Measurements from ENCODE around the gene PRRT2.
"Not testable (repeated sequence)": the region's sequence is repeated elsewhere in the genome, so short reads cannot be mapped to it uniquely, and the experiment has no call there.

The PRRT2 gene

DNA sequence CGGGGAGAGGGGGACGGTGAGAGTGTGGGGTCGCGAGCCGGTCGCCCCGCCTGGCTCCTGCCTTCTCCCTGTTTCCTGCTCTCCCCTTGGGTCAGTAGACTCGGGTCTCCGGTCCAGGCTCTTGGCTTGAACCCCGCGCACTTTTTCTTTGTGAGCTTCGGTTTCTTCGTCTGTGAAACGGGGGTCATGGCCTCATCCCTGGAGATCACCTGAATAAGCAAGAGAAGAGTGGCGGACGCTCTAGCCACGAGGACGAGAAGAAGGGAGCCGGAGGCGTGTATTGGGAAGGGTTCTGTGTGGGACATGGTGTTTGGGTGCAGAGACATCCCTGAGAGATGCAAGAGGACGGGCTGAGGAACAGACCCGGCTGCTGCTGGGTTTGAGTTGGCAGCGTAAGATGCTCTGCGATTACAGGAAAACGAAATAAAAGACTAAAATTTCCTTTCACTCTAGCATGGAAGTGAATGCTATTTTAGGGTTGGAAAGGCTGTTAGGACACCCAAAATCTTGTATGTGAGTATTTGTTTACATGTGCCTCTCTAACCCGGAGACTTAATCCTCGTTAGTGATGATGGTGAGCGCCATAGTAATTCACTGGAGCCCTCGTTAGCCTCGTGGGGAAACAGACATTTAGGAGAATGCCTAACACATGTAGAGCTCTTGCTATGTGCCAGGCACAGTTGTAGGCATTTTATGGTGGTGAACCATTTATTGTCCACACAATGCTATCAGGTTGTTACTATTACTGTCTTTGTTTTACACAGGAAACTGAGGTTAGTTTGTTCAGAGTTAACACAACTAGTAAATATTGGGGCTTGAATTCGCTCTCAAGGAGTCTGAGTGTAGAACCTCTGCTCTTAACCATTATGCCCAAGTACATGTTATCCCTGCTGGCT, 20.8 kb upstream of the PRRT2 start:
- DNase-seq = no peak

DNA sequence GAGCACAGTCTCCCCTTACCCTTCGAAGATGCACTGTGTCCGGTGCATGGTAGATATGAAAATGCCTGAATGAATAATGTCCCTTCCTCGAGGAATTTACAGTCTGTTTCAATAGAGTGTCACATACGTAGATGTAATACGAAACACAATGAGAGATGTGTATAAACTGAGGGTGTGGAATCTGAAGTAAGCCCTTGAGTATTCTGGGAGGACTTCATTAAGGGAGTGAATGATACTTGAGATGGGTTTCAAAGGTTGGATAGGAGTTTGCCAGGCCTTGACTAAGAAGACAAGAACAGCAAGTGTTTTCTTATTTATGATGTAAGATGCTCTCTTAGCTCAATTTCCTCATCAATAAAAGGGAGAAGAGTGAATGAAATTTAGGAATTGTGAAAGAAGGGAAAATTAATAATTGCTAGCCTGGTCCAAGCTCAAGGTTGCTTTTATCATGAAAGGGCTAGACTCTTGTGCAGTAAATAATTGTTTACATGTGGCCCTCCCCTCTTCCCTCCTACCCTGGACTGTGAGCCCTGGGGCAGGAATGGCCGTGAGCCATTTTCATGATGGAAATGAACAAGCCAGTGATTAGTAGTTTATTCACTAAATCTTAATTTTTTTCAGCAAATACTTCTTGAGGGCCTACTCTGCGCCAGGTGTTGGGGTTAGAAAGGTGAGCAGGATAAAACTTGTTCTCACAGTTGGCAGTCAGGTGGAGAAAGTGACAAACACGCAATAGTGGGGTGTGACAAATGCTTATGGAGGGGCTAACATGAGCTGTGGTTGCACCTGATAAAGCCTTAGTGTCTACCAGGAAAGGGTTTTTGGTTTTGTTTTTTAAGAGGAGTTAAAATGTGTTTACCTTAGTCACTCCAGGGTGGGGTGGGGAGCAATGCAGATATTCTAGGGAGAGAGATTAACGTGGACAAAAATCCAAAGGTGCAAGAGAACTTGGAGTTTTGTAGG, 19.9 kb upstream of the PRRT2 start:
- no peak for DNase-seq

DNA sequence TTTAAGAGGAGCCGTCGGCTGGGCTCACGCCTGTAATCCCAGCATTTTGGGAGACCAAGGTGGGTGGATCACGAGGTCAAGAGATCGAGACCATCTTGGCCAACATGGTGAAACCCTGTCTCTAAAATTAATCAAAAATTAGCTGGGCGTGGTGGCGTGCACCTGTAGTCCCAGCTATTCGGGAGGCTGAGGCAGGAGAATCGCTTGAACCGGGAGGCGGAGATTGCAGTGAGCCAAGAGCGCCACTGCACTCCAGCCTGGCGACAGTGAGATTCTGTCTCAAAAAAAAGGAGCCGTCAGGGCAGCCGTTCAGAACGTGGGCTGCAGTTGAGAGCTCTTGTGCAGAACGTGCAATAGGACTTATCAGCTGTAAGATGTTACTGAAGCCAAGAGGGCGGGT, 18.8 kb upstream of the PRRT2 start:
- DNase-seq = not testable (repeated sequence)

GRCh38 chr16:29794231-29794710, 17.7 kb upstream of the PRRT2 start:
- no peak for DNase-seq

DNA sequence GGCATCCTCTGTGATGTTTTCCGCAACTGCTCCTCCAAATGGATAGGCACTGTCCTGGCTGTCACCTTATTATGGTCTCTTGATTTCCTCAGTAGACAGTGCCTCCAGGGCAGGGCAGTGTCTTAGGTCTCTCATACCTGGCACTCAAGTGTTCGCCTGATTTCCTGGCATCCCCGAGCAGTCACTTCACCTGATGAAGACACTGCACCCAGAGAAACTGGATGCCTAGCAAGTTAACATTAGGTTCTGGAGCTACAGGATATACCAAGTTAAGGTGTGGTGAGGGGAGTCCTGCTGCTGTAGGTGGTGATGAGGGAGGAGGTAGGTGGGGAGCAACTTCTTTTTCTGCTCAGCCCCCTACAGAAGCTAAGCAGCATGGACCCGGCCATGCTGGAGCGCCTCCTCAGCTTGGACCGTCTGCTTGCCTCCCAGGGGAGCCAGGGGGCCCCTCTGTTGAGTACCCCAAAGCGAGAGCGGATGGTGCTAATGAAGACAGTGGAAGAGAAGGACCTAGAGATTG, 9.5 kb upstream of the PRRT2 start:
- DNase-seq = no peak

- no peak for DNase-seq
Observed at GRCh38 chr16:29804020-29804419, 8.0 kb upstream of the PRRT2 start.

GRCh38 chr16:29804455-29805231, 7.3 kb upstream of the PRRT2 start:
- DNase-seq = peak; percentile 36

- peak; percentile 98 for DNase-seq
Observed at GRCh38 chr16:29805232-29806098, 6.5 kb upstream of the PRRT2 start.

DNA sequence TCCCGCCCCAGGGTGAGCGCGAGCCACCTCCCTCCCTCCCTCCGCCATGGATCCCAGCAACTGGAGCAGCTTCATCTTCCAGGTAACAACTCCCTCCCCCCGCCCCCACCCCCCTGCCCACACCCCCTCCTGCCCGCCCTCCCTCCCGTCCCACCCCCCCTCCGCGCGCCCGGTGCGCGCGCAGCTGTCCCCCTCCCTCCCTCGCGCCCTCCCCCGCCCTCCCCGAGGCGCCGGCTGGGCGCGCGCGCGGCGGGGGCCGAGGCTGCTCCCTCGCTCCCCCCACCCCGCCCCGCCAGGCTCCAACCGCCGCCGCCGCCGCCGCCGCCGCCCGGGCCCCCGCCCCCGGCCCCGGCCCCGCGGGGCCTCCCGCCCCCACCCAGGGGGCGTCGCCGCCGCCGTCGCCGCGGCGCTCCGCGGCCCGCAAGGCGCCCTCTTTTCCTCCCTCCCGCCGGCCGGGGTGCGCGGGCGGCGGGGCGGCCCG, 5.9 kb upstream of the PRRT2 start, which contains the start of gene MAZ:
TSS of gene MAZ (plus strand) at position 431 of the 481 bp plus-strand sequence. CDS start 173 bp downstream, outside the sequence.
- DNase-seq = peak; percentile 87

- DNase-seq = peak; percentile 65
Observed at GRCh38 chr16:29806641-29807425, 5.2 kb upstream of the PRRT2 start.

- peak; percentile 84 for DNase-seq
Observed at GRCh38 chr16:29807426-29808218, 4.4 kb upstream of the PRRT2 start.

- DNase-seq = no peak
Observed at GRCh38 chr16:29808219-29808900, 3.6 kb upstream of the PRRT2 start.

DNA sequence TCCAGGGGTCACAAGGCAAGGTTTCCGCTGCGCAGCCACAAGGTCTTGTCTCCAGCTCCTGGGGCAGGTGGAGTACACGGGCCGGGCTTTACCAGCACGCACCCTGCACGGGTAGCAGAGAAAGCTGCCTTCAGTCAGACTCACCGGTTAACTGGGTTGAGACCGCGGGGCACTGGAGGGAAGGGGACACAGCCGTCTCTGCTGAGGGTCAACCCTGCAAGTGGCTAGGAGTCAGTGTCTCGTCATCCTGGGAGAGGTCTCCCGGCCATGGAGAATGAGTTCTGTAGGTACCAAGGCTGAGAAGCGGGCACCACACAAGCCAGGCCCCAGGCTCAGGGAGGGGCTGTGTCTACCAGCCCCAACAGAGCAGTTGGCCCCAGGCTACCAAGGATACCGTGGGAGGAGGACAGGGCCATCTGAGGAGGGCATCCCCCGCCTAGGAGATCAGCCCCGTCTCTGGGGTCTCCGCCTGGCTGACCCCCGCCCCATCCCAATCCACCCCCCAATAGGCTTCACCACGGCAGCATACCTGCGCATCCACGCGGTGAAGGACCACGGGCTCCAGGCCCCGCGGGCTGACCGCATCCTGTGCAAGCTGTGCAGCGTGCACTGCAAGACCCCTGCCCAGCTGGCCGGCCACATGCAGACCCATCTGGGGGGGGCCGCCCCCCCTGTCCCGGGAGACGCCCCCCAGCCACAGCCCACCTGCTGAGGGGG, 2.8 kb upstream of the PRRT2 start:
- DNase-seq = no peak

- DNase-seq = no peak
Observed at GRCh38 chr16:29809850-29810698, 1.9 kb upstream of the PRRT2 start.

DNA sequence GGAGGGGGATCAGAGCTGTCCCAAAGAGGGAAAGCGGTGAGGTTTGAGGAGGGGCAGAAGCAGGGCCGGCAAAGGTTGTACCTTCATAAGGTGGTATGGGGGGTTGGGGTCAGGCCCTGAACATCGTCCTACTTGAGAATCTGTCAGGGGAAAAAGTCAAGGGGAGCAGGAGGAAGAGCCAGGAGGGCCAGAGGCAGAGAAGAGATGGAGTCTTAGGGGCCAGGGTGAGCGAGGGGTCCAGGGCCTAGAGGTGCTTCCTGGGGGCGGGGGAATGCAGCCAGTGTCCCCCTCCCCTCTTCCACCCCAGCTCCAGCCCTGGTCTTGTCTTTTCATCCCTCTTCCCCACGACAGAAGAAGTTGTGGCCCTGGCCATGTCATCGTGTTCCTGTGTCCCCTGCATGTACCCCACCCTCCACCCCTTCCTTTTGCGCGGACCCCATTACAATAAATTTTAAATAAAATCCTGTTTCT, 1.3 kb upstream of the PRRT2 start:
- DNase-seq = no peak

DNA sequence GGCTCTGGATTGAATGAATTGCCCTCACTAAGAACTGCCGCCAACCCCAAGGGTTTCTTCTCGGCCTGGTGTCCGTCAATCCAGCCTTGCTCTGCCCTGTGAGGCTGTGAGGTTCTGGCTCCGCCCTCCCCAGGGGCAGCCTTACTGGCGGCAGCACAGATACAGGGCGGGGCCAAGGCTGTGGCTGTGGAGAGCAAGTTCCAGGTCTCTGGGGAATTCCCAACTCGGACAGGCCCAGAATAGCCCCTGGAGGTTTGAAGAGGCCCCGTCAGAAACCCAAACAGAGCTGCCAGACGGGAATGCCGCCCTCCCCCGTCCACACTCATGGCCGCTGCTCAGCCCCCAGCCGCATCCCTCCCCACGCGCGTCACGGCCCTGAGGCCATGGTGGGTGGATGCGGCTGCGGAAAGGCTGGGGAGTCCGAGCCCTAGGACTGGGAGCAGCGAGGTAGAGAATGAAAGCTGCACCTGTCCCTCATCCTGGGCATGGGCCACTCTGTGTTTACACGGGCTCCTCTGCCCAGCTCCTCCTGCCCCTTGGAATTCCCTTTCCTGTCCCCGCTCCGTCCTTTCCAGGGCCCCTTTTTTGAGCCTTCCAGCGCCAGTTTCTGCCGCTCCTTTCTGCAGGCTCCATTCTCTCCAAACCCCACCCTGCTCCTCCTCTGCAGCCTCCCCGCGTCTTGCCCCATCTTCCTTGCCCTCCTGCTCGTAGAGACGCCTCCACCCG, 660 bp upstream of the PRRT2 start:
- DNase-seq = peak; percentile 84
